ENCODE results near the gene PXDC1.
"Not testable (repeated sequence)": the region's sequence is repeated elsewhere in the genome, so short reads cannot be mapped to it uniquely, and the experiment has no call there.

PXDC1 gene

GRCh38 chr6:3708540-3708939 is 43.0 kb downstream of the PXDC1 start:
- DNase-seq (ENCODE audit: low read depth), result no peak

- no peak for DNase-seq (ENCODE audit: low read depth)
Measured at GRCh38 chr6:3707751-3708412, 43.6 kb downstream of the PXDC1 start.

- DNase-seq (ENCODE audit: low read depth), result no peak
Measured at GRCh38 chr6:3707024-3707423, 44.5 kb downstream of the PXDC1 start.

- no peak for DNase-seq (ENCODE audit: low read depth)
Measured at GRCh38 chr6:3706547-3706946, 45.0 kb downstream of the PXDC1 start.

- no peak for DNase-seq (ENCODE audit: low read depth)
Measured at GRCh38 chr6:3701631-3702030, 49.9 kb downstream of the PXDC1 start.

GRCh38 chr6:3699231-3699630 is 52.3 kb downstream of the PXDC1 start:
- no peak for DNase-seq (ENCODE audit: low read depth)

- no peak for DNase-seq (ENCODE audit: low read depth)
Measured at GRCh38 chr6:3698021-3698420, 53.5 kb downstream of the PXDC1 start.

- DNase-seq (ENCODE audit: low read depth), result no peak
Measured at GRCh38 chr6:3697609-3698008, 53.9 kb downstream of the PXDC1 start.

GRCh38 chr6:3696525-3697088 is 54.9 kb downstream of the PXDC1 start:
- DNase-seq (ENCODE audit: low read depth), result no peak

- no peak for DNase-seq (ENCODE audit: low read depth)
Measured at GRCh38 chr6:3695065-3695817, 56.3 kb downstream of the PXDC1 start.

- no peak for DNase-seq (ENCODE audit: low read depth)
Measured at GRCh38 chr6:3693831-3694230, 57.7 kb downstream of the PXDC1 start.

GRCh38 chr6:3690506-3690905 is 61.0 kb downstream of the PXDC1 start:
- no peak for DNase-seq (ENCODE audit: low read depth)

GRCh38 chr6:3687847-3688246 is 63.7 kb downstream of the PXDC1 start:
- no peak for DNase-seq (ENCODE audit: low read depth)

- DNase-seq (ENCODE audit: low read depth), result no peak
Measured at GRCh38 chr6:3683331-3683730, 68.2 kb downstream of the PXDC1 start.

- no peak for DNase-seq (ENCODE audit: low read depth)
Measured at GRCh38 chr6:3678946-3679345, 72.6 kb downstream of the PXDC1 start.

- DNase-seq (ENCODE audit: low read depth), result not testable (repeated sequence)
Measured at GRCh38 chr6:3677751-3678150, 73.8 kb downstream of the PXDC1 start.

- DNase-seq (ENCODE audit: low read depth), result not testable (repeated sequence)
Measured at GRCh38 chr6:3677351-3677750, 74.2 kb downstream of the PXDC1 start.

Measured in T-helper 22 cell (primary cell).